Stimulated activated CD4-positive, alpha-beta T cell treated with anti-CD3 and anti-CD28 coated beads, Interleukin-1b, Interleukin-23, amount 100 ng/mL, for 48 hours (primary cell): Measurements from ENCODE around the gene PRKACG.
"Not testable (repeated sequence)": the region's sequence is repeated elsewhere in the genome, so short reads cannot be mapped to it uniquely, and the experiment has no call there.

ENCODE experiments used
- DNase-seq: peaks from one replicate; pipeline ENCODE4 v3.0.0-alpha.2; 2020

Gene PRKACG

GRCh38 chr9:69014013-69014412 lies at the start of gene PRKACG:
PRKACG (minus strand) TSS chr9:69014113; CDS start chr9:69014092, 21 bp downstream.
- DNase-seq = no peak

GRCh38 chr9:69062195-69062594 lies 48.3 kb upstream of the PRKACG start:
- DNase-seq = no peak

- no peak for DNase-seq
Observed at GRCh38 chr9:69060766-69061165, 46.9 kb upstream of the PRKACG start.

GRCh38 chr9:69058101-69058500 lies 44.2 kb upstream of the PRKACG start:
- no peak for DNase-seq

- no peak for DNase-seq
Observed at GRCh38 chr9:69056191-69056815, 42.4 kb upstream of the PRKACG start.

GRCh38 chr9:69054989-69055388 lies 41.1 kb upstream of the PRKACG start:
- DNase-seq = no peak

GRCh38 chr9:69050936-69051335 lies 37.0 kb upstream of the PRKACG start:
- not testable (repeated sequence) for DNase-seq

GRCh38 chr9:69049094-69049493 lies 35.2 kb upstream of the PRKACG start:
- DNase-seq = no peak

GRCh38 chr9:69047371-69047770 lies 33.5 kb upstream of the PRKACG start:
- DNase-seq = no peak

GRCh38 chr9:69046723-69047122 lies 32.8 kb upstream of the PRKACG start:
- no peak for DNase-seq

- DNase-seq = no peak
Observed at GRCh38 chr9:69045821-69046220, 31.9 kb upstream of the PRKACG start.

- no peak for DNase-seq
Observed at GRCh38 chr9:69044240-69045219, 30.6 kb upstream of the PRKACG start.

GRCh38 chr9:69040646-69041045 lies 26.7 kb upstream of the PRKACG start:
- no peak for DNase-seq

- DNase-seq = no peak
Observed at GRCh38 chr9:69036799-69037198, 22.9 kb upstream of the PRKACG start.

GRCh38 chr9:69036309-69036708 lies 22.4 kb upstream of the PRKACG start:
- DNase-seq = no peak

- peak; percentile 82 for DNase-seq
Observed at GRCh38 chr9:69035438-69036308, 21.8 kb upstream of the PRKACG start, which contains the start of gene FXN. FXN (plus strand) TSS chr9:69035752; CDS start chr9:69035783, 31 bp downstream.

- DNase-seq = no peak
Observed at GRCh38 chr9:69034071-69034470, 20.2 kb upstream of the PRKACG start.

GRCh38 chr9:69030851-69031645 lies 17.1 kb upstream of the PRKACG start:
- no peak for DNase-seq

GRCh38 chr9:69029535-69029934 lies 15.6 kb upstream of the PRKACG start:
- no peak for DNase-seq

GRCh38 chr9:69028754-69029153 lies 14.8 kb upstream of the PRKACG start:
- DNase-seq = peak; percentile 11

- peak; percentile 24 for DNase-seq
Observed at GRCh38 chr9:69027355-69028097, 13.6 kb upstream of the PRKACG start.
